ENCODE data around the gene SEC63. TPM values are rescaled to one million over a fixed set of nuclear protein-coding genes. Genes with fewer than 3 reads are reported as not detected.

Gene SEC63
- 73.3 and 86.2 TPM in 2 replicates for total RNA-seq (2021)
- long read RNA-seq, full-length matches to known transcripts, result 5 of 72 reads
- long read RNA-seq, partial matches to known transcripts, result 56 of 72 reads
- long read RNA-seq, other reads (novel, unspliced or antisense), result 11 of 72 reads

DNA sequence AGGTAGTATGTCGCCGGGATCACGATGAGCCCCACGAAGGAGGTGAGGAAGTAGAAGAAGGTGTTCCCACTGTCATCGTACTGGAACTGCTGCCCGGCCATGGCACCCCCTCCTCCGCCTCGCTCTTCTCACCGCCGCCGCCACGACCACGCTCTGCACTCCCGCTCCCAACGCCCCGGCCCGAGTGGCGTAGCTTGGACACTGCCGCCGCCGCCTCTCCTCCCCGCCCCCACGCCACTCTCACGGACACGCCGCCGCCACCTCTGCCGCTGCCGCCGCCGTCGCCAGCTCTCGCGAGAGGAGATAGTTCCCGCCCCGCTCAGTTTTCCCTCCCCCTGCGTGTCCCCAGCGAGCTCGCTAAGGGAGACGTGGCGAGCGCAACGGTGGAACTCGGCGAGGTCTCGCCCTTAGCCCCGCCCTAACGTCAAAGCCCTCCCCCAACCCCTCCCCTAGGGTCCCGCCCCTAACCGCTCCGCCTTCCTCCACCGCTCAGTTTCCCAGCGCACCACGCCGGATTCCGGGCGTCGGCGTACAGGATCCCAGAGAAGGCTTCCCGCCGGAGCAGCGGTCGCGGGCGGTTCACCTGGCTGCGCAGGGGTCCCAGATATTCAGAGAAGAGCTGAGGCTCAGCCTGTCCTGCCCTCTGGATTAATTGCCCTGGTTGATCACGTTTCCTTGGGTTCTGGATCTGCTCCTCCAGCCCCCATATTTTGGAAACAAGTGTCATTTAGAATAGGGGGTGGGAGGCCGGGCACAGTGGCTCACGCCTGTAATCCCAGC is at the start of gene SEC63:
Gene SEC63, minus strand, starts transcription at position 300 of the 780 bp plus-strand sequence. Its CDS starts 199 bp downstream, at position 101.
- Mint-ChIP-seq H3K27me3 (ENCODE audit: low read depth) (peaks cover 2% of the 10 kb centered on the region; the same call in 1 of the 2 replicates), H3K4me1 (peaks cover 28 to 31% of the 10 kb centered on the region in 2 experiments), H3K9me3 (no peaks in the 10 kb centered on the region; a peak in 2 of 5 replicates), H3K27ac (peak within 1 kb of the TSS; percentile 87 to 95 (median 93)), H3K36me3 (ENCODE audit: insufficient read depth in 1 of 3, low read depth in 3 of 3) (peaks cover 14 to 19% (median 16%) of the 10 kb centered on the region in 3 experiments), H3K4me3 (peak within 1 kb of the TSS; percentile 89 to 97)
- Histone ChIP-seq H3K79me2 (ENCODE audit: insufficient read depth, low read length) (peaks cover 22% of the 10 kb centered on the region; the same call in 1 of the 2 replicates), H2BK15ac (ENCODE audit: low read depth, low read length) (no peak within 1 kb of the TSS), H2BK5ac (ENCODE audit: insufficient read length, low read length) (no peak within 1 kb of the TSS), H2AK5ac (ENCODE audit: insufficient read length, low read length) (no peak within 1 kb of the TSS), H3K23ac (ENCODE audit: insufficient read length, low read depth, low read length) (no peak within 1 kb of the TSS), H4K8ac (replicated peaks; ENCODE audit: insufficient read length, low read depth, low read length) (no peak within 1 kb of the TSS), H2AFZ (ENCODE audit: low read length) (peak within 1 kb of the TSS; percentile 45), H3K27me3 (ENCODE audit: insufficient read depth, low read length) (no peaks in the 10 kb centered on the region), H2BK120ac (ENCODE audit: low read depth, low read length, poor library complexity, severe bottlenecking) (no peak within 1 kb of the TSS), H3K18ac (ENCODE audit: insufficient read length, low read depth, low read length) (peak within 1 kb of the TSS; percentile 87), H3K4me1 (ENCODE audit: insufficient read depth, low read length) (no peaks in the 10 kb centered on the region), H3K14ac (ENCODE audit: insufficient read depth, low read length) (peak within 1 kb of the TSS; percentile 25), H4K5ac (ENCODE audit: insufficient read length, low read depth, low read length) (no peak within 1 kb of the TSS), H3K9me3 (ENCODE audit: control insufficient read depth, low read depth, low read length) (no peaks in the 10 kb centered on the region), H3K23me2 (ENCODE audit: insufficient read length, low read depth, low read length, poor library complexity, severe bottlenecking) (peaks cover 8% of the 10 kb centered on the region), H4K91ac (ENCODE audit: insufficient read length, low read depth, low read length) (no peak within 1 kb of the TSS), H3K27ac (ENCODE audit: insufficient read length, low read depth, low read length) (no peak within 1 kb of the TSS), H2BK12ac (ENCODE audit: insufficient read length, low read depth, low read length) (no peak within 1 kb of the TSS), H3K4me2 (ENCODE audit: insufficient read depth, insufficient read length, low read length) (peak within 1 kb of the TSS; percentile 98), H3K9ac (ENCODE audit: extremely low read depth, insufficient read length, low read length) (peak within 1 kb of the TSS; percentile 93), H4K20me1 (ENCODE audit: control insufficient read depth, insufficient read depth, insufficient read length) (no peaks in the 10 kb centered on the region), H3K79me1 (ENCODE audit: insufficient read depth, low read depth, low read length, poor library complexity, severe bottlenecking) (no peaks in the 10 kb centered on the region), H3K4ac (ENCODE audit: low read depth, low read length) (no peak within 1 kb of the TSS), H3T11ph (ENCODE audit: low read length) (no peak within 1 kb of the TSS), H3K56ac (ENCODE audit: insufficient read length, low read depth, low read length) (no peak within 1 kb of the TSS), H2BK20ac (ENCODE audit: low read depth, low read length, poor library complexity, severe bottlenecking) (no peak within 1 kb of the TSS)
- no CpG with 5 or more reads among the region's 69 CpGs for WGBS (ENCODE audit: extremely low coverage, insufficient read length, low lambda C conversion rate)
- TF ChIP-seq CTCF (conservative IDR thresholded peaks at IDR 0.05), result no peak
- DNase-seq, result peak; percentile 97

Data from H9 (cell line).